HEK293T (cell line): ENCODE measurements around the gene AFAP1L2.
A peak's percentile ranks its signal among the peaks of the same experiment; 100 is the strongest.

Source experiments
- ARNT ChIP-seq: fragments of 450-650 bp; IDR thresholded peaks from 2 replicates; pipeline ENCODE4 v1.6.1; 2017; ENCODE audit warnings: mild to moderate bottlenecking
- BHLHE40 ChIP-seq: fragments of 450-650 bp; IDR thresholded peaks from 2 replicates; pipeline ENCODE4 v1.6.1; 2016; ENCODE audit warnings: mild to moderate bottlenecking, moderate library complexity, borderline replicate concordance
- FOXA1 ChIP-seq: fragments of 450-650 bp; IDR thresholded peaks from 2 replicates; pipeline ENCODE4 v1.6.1; 2016; ENCODE audit warnings: mild to moderate bottlenecking
- FOXK2 ChIP-seq: fragments of 450-650 bp; IDR thresholded peaks from 2 replicates; pipeline ENCODE4 v1.6.1; 2016; ENCODE audit warnings: mild to moderate bottlenecking
- FOXM1 ChIP-seq: fragments of 450-650 bp; IDR thresholded peaks from 2 replicates; pipeline ENCODE4 v1.6.1; 2017; ENCODE audit warnings: mild to moderate bottlenecking, borderline replicate concordance
- HDGF ChIP-seq: fragments of 450-650 bp; IDR thresholded peaks from 2 replicates; pipeline ENCODE4 v1.6.1; 2017; ENCODE audit warnings: antibody characterized with exemption, borderline replicate concordance
- LEF1 ChIP-seq: fragments of 450-650 bp; IDR thresholded peaks from 2 replicates; pipeline ENCODE4 v1.6.1; 2017; ENCODE audit warnings: mild to moderate bottlenecking, borderline replicate concordance
- NFRKB ChIP-seq: fragments of 450-650 bp; IDR thresholded peaks from 2 replicates; pipeline ENCODE4 v1.6.1; 2016; ENCODE audit warnings: mild to moderate bottlenecking, moderate library complexity
- PKNOX1 ChIP-seq: fragments of 450-650 bp; IDR thresholded peaks from 2 replicates; pipeline ENCODE4 v1.6.1; 2016
- SP1 ChIP-seq: fragments of 450-650 bp; IDR thresholded peaks from 2 replicates; pipeline ENCODE4 v1.6.1; 2017
- SUZ12 ChIP-seq: fragments of 450-650 bp; IDR thresholded peaks from 2 replicates; pipeline ENCODE4 v1.6.1; 2016; ENCODE audit warnings: mild to moderate bottlenecking
- TARDBP ChIP-seq: fragments of 450-650 bp; IDR thresholded peaks from 2 replicates; pipeline ENCODE4 v1.6.1; 2016
- ZNF384 ChIP-seq: fragments of 450-650 bp; IDR thresholded peaks from 2 replicates; pipeline ENCODE4 v1.6.1; 2016

GRCh38 chr10:114304017-114304570 lies 100.2 kb downstream of the AFAP1L2 start:
- no peak for TF ChIP-seq SP1
- no peak for TF ChIP-seq SUZ12
- TF ChIP-seq NFRKB = no peak
- TF ChIP-seq BHLHE40 = no peak
- TF ChIP-seq FOXK2 = no peak
- TF ChIP-seq TARDBP = no peak
- no peak for TF ChIP-seq HDGF
- TF ChIP-seq ARNT = no peak
- no peak for TF ChIP-seq FOXA1
- no peak for TF ChIP-seq FOXM1
- no peak for TF ChIP-seq PKNOX1
- no peak for TF ChIP-seq ZNF384
- TF ChIP-seq LEF1 = peak; percentile 91
